GM12892 (cell line): ENCODE measurements around the gene STARD5.

Experiments used
- POLR2A ChIP-seq: IDR thresholded peaks from 2 replicates; pipeline ENCODE4 v1.6.1; 2011; ENCODE audit warnings: low read depth, low read length, control low read depth
- TAF1 ChIP-seq: IDR thresholded peaks from 2 replicates; pipeline ENCODE4 v1.6.1; 2011; ENCODE audit warnings: low read depth, mild to moderate bottlenecking, control low read depth, low read length, borderline replicate concordance

DNA sequence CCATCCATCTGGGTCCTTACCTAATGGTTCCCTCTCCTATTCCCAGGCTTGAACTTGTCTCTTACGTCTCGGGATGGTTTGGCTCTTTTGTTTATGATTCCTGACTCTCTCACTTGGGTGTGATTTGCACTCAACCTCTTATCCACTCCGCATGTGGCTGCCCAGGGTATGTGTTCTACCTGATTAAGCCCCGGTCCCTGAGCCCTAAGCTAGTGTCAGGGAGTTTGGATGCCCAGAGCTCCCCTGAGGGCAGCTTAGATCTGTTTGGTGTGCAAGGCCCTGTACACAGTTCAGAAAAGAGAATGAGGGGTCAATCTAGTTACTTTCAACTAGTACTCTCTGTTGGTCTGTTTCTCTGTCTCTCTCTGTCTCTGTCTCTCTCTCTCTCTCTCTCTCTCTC is 15.9 kb upstream of the STARD5 start:
- TF ChIP-seq TAF1 (no peak), POLR2A (no peak)
